Renal cortical epithelial cell (primary cell): Measurements from ENCODE around the gene EFNA5. TPM values are rescaled to one million over a fixed set of nuclear protein-coding genes. Genes with fewer than 3 reads are reported as not detected.
A peak's percentile ranks its signal among the peaks of the same experiment; 100 is the strongest.

Experiments used
- DNase-seq: peaks from one replicate; pipeline ENCODE4 v3.0.0-alpha.2; 2011; ENCODE audit warnings: low read depth
- total RNA-seq: library from RNA; depleted of rRNA; stranded (reverse); fragments of >200 nt; gene quantifications from 2 replicates; pipeline ENCODE4 v1.2.3, GENCODE V29; 2014

Gene EFNA5
- total RNA-seq, 1 donor from 2014 or later = 107 TPM

DNA sequence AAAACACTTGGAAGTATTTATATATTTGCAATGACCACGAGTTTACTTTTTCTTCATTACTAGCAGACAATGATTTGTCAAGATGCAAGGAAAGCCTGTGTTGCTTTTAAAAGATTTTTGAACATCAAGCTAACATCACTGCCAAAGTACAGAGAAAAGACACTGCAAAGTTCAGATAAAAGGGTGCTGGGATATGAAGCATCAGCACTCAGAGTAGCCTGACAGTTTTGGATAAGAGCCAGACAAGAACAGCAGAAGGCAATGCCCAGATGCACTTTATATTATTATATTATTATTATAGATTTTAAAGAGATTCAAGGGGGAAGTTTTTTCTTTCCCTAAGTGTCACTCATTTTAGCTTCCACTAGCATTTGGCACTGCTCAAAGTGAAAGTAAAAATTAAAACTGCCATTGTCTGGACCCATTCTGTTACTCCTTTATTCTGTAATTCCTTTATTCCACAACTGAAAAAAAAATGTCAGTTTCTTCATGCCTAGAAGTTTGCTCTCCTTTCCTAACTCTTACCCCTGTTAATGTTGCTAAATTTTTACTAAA lies 240.6 kb downstream of the EFNA5 start:
- no peak for DNase-seq

DNA sequence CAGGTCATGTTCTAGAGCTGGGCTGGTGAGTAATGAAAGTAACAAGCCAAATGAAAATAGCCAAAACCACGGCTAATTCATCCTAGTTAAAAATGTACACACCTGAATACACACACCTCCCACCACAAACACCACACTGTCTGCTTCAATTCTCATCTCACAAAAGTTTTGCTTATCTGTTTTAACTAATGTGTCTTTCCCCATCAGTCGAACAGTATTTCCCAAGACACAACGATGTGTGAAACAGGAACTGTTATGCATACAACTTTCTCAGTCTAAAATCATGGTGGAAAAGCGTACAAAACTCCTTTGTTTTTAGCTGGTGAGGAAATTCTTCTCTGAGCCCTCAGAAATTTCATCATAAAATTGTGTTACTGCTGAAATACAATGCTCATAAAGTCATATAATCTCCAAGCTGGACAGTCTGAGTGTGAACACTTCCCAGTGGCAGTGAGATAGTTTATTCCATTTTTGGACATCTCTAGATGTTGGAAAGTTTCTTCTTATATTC lies 242.4 kb downstream of the EFNA5 start:
- peak; percentile 54 for DNase-seq

DNA sequence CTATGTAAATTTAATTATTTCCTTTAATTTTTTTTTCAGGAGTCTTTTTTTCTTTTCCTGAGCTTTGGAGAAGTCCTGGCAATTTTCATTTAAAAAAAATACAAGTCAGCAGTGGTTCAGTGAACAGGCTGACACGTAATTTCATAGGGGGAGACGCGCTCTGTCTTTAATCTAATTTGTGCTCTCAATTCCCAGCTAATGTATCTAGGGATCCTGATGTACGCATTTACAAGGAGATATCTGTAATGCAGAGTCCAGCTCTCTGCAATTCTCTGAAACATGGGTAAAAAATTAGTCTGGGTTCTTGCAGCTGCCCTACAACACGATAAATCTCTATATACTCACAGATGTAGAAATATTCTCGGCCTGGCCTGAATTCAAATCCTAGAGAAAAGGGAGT lies 243.9 kb downstream of the EFNA5 start:
- DNase-seq = no peak

DNA sequence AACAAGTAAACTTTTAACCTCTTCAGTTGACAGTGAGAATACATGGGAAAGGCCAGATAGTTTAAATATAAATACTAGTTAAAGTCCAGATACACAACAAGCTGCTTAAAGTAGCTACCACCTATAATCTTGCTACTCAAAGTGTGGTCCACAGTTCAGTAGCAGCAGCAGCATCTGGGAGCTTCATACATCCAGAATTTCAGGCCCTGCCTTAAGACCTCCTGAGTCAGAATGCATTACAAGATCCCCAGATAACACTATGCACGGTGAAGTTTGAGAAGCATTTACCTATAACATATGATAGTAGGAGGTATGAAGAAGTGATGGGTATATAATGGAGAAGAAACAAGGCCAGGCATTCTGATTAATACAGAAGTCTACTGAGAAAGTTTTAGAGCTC lies 244.5 kb downstream of the EFNA5 start:
- DNase-seq = no peak

DNA sequence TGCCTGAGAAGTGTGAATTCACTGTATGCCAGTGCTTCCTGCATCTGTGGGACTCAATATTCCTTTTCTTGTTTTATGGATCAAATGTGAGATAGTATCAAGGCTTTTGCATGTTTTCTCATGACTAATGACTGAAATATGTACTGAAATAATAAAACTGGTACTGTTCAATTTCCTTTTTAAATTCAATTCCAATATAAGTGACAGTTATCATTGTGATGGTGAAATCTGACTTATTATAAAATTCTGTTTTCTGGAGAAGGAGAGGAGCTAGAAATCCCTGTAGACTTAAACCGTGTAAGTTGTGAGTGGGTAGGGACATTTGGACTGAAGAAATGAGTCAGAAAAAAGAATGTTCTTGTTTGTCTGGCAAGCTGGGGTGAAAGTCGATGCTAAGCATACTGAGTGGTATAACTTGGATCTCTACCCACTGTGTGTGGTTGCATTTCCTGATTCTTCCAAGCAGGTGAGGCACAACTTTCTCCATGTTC lies 245.2 kb downstream of the EFNA5 start:
- peak; percentile 97 for DNase-seq

DNA sequence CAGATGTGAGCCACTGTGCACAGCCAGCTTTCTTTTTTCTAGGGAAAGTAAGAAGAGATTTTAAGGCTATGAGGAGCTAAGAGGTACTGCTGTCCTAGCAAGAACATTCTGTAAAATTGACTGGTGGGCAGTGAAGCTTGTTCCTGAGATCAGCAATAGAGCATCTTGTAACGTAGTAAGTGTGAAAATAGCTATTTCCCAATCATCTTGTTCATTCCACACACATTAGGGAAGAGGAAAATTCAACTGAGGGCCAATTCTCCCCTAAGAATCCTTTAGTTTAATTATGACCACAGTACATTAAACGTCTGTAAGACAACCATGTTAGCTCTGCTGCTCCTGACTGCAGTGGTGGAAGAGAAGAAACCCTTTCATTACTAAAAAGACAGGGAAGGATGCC lies 246.2 kb downstream of the EFNA5 start:
- peak; percentile 46 for DNase-seq

DNA sequence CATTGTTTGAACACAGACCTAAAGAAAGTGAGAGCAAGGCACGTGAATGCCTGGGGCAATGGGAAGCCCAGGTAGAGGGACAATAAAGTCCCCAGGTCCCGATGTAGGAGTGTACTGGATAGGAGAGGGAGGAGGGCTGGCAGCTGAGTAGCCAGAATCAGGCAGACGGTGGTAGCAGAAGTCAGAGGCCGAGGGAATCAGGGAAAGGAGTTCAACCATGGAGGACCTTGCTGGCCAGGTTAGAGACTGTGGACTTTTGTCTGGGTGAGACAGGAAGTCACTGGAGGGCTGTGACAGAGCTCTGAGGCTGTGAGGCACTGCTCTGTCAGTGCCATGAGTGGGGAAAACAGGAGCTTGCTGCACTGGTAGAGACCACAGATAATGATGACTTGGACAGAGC lies 248.2 kb downstream of the EFNA5 start:
- no peak for DNase-seq

DNA sequence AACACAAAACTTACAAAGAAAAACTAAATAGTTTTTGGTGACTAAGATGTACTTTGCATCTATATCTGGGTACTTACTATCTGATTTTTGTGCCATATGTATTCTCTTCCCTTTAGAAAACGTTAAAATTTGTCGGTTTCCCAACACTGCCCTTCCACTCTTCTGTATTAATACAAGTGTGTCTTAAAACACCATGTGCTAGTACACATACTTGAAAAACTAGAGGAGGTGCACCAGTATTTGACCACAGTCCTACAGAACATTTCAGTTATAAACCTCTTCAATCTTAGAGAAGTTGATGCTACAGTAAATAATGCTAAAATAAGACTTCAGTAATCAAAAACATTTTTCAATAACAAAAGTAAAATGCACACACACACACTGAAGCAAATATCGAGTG lies 251.2 kb downstream of the EFNA5 start:
- no peak for DNase-seq

DNA sequence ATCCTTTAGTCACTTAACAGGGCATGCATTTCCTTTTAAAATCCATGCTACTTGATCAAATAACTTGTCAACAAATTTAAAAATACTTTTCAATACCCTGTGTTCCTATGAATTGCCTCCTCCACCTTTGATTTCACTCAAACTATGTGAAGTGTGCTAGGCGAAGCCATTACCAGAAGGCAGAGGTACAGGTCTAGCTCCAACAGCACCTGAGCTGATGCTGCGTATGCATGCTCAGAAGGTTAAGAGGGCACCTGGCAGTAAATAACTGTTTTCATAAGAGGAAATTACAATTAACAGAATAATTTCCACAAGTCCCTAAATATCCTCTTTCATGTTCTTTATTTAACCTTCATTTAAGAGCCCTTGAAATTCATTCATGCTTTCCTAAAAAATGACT lies 251.8 kb downstream of the EFNA5 start:
- no peak for DNase-seq

DNA sequence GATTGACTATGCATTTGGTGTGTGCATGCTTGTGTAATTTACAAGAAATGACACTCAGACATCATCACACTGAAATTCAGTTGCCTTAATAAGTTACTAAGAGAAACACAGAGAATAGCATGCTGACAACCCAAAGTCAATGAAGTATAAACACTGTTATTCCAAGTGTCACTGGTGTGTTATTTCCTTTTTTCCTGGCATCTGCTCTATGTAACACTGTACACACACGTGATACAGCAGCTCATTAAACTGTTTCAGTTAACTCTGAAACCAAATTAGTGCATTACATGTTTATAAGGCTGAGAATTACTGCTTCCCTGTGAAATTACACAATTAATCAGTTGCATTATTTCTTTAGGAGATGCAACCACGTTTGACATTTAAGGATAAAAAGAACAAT lies 252.7 kb downstream of the EFNA5 start:
- DNase-seq = peak; percentile 85

DNA sequence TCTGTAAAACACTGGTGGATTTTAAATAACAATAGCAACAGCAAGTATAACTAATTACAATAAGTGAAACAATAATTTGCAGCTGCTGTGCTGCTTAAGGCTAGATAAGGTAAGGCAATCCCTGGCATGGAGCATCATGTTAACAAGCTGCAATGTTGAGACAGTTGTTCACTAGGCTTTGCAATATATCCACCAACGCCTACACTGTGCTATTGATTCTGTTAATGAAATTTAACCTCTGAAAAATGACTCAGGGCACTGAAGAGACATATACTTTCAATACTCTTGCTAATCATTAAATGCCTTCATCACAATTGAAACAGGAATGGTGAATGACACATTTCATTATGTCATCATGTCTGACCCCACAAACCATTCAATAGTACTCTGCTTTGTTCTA lies 255.0 kb downstream of the EFNA5 start:
- DNase-seq = peak; percentile 41

DNA sequence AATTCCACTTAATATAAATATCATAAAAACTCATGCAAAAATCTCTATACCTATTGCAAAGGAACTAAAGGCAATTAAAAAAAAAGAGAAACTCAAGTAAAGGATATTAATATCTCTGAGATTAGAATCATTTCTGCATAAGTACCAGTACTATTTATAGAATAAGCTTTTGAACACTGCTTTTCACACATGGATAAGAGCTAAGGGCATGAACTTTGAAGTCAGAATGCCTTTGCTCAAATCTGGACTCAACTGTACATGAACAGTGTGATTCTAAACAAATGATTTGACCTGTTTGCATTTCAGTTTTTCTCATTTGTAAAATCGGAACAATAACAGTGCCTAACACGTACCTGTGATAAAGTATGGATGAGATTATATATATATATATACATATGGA lies 255.9 kb downstream of the EFNA5 start:
- no peak for DNase-seq

DNA sequence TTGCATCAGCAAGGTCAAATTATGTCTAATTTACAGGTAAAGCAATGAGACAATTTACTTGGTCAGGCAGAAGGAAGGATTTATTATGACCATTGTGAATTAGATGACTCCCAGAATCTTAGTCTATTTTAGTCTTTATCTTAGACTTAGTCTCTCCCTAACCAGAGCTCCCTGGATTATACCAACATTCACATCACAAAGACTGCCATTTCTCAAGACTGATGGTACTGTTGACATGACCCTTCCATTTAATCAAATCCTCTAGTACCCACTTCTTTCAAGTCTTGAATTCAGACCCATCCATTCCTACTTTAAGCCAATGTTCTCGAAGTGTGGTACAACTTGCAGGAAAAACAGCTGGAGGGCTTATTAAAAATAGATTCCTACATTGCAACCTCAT lies 257.0 kb downstream of the EFNA5 start:
- DNase-seq = no peak

DNA sequence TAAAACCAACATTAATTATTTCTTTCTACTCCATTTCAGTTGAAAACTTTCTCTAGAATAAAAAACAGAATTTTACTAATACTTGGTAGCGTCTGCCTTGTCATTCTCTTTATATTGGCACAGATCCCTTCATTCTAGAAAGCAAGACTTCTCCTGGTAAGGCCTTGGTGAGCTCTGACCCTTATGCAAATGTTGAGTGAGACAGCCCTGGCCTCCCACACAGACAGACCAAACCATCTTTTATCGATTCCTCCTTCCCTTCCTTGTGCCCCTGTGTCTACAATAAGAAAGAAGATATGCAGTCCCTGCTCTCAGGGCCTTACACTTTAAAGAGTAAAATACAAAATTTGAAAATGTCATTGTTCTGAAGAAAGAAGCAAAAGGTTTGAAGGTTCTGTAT lies 262.2 kb downstream of the EFNA5 start:
- no peak for DNase-seq

DNA sequence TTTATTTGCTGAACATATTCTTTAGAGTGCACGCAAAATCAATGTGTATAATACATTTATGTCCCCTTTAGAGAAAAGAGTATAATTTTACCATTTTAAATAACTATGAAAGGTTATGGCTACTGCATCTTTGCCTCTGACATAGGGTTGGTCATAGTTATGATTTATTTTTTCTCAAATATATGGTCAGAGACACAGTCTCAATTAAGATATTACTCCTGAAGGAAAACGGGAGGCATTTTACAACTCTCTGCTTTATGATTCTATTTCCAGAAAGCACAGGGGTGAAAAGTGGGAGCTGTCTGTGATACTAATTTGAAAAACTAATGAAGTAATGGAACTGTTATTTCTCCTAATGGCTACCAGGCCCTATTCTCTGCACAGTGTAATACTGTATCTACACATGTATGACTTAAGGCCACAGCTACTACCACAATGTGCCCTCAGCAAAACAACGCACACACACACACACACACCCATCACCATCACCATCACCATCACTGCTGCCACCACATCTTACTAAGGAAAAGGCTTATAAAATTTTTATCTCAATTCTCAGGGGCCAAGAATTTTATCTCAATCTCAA lies 262.9 kb downstream of the EFNA5 start:
- no peak for DNase-seq

DNA sequence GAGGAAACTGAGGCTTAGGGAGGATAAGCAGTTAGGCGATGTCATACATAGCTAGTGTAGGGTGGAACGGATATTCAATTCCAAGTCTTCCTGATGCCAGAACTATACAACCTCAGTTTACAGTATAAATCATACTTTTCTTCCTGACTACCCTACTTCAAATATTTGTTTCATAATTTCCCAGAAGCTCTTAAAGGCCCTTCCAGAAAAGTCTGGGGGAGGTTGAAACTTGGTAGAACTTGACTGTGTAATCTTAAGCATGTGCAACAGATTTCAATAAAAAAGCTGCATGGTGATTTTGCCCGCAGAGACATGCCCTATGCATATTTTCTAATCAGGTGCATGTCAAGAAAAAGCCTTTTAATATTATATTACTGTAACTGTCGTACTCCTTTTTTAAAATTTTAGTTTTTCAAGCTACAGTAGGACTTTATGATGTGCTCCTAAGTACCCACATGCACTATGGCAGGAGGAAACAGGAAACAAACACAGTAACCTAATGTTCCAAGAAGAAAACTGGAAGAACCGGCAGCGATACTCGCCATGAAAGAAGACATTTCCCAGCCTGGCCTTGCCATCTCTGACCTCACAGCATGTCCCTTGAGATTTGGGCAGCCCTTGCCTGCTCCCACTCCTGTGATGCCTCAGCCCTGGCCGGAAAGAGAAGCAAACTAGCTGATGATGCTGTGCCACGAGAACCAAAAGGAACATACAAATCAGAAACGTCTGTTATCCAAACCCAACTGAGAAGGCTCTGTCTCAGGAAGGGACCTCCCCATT lies 266.0 kb downstream of the EFNA5 start:
- DNase-seq = no peak

DNA sequence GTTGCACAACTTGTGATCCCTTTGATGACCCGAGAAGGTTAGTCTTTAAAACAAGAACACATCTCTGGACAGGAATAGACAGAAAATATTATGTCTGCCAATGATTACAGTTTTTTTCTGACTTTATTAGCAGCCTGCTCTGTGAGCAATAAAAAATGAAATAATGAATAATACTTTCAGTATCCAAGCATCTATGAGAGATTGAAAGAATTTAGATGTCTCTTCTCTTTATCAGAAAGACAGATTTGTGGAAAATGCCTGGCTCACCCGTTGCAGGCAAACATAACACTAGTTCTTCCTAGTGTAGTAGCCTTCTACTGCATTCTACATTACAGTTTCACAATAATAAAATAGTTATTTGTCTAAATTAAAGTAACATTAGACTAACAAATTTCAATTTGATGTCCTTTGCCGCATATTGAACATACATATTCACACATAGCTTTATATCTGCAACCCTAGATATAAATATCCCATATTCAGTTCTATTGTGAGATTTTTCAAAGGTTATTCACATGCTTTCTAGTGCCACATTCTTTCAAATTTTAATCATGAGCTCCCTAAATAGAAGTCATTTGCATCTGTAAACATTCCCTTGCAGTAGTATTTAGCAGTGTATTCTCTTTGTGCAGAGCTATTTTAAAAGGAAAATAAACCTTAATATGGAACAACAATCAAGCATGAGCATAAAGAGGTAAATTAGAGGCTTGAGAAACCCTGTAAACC lies 267.3 kb downstream of the EFNA5 start:
- DNase-seq = no peak

DNA sequence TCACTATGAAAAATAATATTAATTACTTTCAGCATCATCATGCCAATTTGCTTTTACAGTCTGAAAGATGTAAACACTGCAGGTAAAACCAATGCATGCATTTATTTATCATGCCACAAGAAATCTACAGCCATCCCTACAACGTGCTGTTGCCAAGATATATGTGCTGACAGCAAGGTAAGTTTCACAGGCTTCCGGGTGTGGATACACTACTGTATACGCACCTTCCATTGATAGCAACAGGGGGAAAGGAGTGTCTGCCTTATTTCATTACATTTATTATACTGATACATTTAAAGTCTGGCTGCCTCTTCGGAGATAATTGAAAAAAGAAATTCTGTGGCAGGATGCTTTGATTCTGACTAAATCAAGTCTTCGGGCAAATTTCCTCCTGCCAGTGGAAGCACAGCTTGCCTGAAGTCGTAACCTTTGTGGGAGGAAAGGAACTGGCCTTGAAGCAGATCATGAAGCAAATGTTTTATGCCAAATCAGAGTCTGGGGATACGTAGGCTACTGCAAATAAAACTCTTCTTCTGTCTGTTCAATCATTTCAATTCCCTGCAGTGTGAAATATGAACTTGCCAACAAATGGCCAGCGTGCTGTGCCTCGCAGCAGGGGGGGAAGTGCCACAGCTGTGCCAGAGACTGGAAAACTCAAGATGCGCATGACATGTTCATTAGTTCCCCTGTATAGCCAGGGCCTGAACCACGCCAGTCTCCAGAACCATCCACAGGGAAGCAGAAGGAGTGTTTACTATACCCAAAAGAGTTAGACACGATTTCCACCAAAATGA lies 268.1 kb downstream of the EFNA5 start:
- no peak for DNase-seq

DNA sequence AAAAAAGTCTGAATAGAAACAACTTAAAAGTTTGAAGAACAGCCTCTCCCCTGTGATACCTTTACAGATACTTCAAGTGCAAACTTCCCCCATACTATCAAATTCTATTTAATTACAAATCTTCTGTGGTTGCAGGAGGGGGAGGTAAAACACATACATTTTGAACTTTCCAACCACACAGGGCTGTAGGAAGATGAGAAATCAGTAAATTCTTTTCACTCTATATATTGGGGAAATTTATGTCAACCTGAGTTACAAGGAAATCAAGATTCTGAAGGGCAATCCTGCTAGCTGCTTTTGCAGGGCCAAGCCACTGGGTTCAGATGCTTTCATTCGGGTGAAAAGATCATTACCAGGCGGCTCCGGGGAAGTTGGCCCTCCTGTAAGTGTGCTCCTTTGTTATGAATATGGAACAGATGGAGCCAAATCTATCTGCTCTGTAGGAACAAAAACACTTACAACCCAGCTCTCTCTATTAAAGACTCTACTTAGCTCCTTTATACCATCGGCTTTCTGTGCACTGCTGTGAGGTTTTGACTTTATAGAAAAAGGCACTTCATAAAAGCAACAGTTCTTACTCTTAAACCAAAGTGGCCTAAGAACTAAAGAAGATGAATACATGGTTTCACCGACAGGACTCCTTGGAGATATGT lies 269.1 kb downstream of the EFNA5 start:
- DNase-seq = no peak

DNA sequence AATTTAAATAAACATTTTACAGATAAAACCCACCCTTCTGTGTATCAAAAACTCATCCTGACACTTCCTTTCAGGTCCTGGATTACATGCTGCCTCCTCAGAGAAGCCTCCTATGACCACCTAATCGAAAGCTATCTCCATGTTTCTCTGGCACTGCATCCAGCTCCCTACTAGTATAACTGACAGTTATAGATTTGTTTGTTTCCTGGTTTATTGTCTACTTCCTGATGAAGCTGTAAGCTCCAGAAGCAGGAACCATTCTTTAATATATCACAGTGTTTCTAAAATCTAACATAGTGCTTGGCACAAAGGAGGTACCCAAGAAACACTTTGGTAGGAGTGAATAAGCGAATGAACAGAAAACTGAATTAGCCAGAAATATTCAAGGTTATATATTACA lies 270.4 kb downstream of the EFNA5 start:
- DNase-seq = no peak

DNA sequence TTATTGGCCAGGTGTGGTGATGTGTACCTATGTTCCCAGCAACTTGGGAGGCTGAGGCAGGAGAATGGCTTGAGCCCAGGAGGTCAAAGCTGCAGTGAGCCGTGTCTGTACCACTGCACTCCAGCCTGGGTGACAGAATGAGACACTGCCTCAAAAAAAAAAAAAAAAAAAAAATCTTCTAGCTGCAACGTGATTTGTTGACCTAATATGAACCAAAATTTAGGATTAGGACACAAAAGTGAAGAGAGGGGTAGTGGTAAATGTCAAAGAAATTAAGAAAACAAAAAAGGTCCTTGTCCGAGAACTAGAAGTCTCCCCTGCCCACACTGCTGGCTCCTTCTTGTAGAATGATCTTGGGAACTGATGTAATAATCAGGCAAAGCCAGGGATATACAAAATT lies 272.0 kb downstream of the EFNA5 start:
- no peak for DNase-seq
